SK-N-MC (cell line): ENCODE data around the gene GPS1.

ENCODE experiments used
- EZH2 ChIP-seq: fragments of 200-600 bp; sonication (generic); IDR thresholded peaks from one replicate; pipeline ENCODE4 v1.6.1; 2017; ENCODE audit warnings: antibody characterized with exemption
- FOXP2 ChIP-seq: optimal IDR thresholded peaks from 2 replicates; pipeline ENCODE3; 2011; ENCODE audit warnings: mild to moderate bottlenecking, moderate library complexity; ENCODE audit not compliant: insufficient read depth; ENCODE audit errors: extremely low read length, control extremely low read depth
- POLR2AphosphoS5 ChIP-seq: IDR thresholded peaks from 2 replicates; pipeline ENCODE4 v1.6.1; 2012; ENCODE audit warnings: mild to moderate bottlenecking, low read depth, low read length, borderline replicate concordance

DNA sequence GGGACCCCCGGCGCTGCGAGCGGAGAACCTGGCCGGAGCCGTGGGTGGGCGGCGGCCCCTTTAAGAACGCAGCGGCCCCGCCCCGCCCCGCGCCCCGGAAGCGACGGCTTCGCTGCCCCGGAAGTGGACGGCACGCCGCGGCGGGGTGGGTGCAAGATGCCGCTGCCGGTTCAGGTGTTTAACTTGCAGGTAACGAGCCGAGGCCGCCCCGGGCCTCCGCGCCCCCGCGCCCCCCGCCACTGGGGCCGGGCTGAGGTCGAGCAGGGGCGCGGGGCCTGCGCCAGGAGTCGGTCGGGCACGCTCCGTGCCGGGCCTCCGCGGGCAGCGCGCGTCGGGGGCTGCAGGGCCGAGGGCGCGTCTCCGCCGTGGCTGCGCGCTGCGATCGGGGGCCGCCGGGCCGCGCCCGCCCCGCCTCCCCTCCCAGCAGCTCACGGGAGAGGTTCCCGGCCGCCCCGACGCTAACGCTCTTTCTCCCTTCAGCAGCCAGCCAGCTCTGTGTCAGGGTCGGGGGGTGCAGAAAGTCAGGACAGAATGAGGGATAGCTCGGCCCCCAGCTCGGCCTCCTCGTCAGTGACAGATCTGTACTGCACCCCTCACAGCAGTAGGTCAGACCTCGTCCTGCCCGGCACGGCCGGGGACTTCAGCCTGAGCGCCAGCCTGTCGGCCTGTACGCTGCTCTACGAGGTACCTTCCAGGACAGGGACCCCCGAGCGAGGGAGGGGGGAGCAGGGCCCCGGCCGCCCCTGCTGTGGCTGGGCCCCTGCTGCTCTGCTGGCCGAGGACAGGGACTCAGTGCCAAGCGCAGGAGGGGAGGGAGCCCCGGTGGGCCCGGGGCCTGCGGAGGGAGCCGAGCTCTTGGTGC is at the start of gene GPS1, which contains the start of gene RFNG:
- peak; percentile 64 for TF ChIP-seq POLR2AphosphoS5
- no peak for TF ChIP-seq EZH2
- TF ChIP-seq FOXP2: no peak
